ENCODE results near the gene MR1.

GRCh38 chr1:181013144-181013543, 20.6 kb upstream of the MR1 start:
- no peak for TF ChIP-seq YY1 (IDR thresholded peaks at IDR 0.05; ENCODE audit: insufficient read depth, insufficient read length)
- no peak for TF ChIP-seq SUZ12 (IDR thresholded peaks at IDR 0.05; ENCODE audit: extremely low read depth, insufficient read depth, insufficient read length)

Data from NT2/D1 (cell line).